NCI-H2227 (cell line): Measurements from ENCODE around the gene GPR61.
A peak's percentile ranks its signal among the peaks of the same experiment; 100 is the strongest.

Experiments used
- DNase-seq: peaks from one replicate; lab custom pipeline; 2025; ENCODE audit not compliant: unreplicated experiment; lab: John Stamatoyannopoulos, UW

The GPR61 gene, protein sequence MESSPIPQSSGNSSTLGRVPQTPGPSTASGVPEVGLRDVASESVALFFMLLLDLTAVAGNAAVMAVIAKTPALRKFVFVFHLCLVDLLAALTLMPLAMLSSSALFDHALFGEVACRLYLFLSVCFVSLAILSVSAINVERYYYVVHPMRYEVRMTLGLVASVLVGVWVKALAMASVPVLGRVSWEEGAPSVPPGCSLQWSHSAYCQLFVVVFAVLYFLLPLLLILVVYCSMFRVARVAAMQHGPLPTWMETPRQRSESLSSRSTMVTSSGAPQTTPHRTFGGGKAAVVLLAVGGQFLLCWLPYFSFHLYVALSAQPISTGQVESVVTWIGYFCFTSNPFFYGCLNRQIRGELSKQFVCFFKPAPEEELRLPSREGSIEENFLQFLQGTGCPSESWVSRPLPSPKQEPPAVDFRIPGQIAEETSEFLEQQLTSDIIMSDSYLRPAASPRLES

DNA sequence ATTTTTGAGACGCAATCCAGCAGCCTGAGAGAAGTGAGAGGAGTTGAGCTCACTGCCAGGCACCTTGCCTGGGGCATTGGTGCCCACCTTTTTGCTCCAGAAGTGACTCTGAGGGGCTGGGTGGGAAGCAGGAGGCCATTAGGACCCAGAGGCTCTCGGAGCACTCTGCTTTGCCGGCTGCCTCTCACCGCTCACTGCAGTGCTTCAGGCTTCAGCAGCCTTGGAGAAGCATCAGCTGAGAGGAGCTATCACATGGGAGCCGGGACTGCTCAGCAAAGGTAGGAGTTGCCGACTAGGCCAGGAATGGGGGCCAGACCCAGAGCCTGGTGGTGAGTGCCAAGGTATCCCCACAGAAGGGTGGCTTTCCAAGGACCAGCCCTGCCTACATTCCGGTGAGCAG, at the start of gene GPR61:
Gene GPR61, plus strand, starts transcription at position 197 of the 400 bp plus-strand sequence. CDS start 3,151 bp downstream, outside the sequence.
- DNase-seq: peak; percentile 52

DNA sequence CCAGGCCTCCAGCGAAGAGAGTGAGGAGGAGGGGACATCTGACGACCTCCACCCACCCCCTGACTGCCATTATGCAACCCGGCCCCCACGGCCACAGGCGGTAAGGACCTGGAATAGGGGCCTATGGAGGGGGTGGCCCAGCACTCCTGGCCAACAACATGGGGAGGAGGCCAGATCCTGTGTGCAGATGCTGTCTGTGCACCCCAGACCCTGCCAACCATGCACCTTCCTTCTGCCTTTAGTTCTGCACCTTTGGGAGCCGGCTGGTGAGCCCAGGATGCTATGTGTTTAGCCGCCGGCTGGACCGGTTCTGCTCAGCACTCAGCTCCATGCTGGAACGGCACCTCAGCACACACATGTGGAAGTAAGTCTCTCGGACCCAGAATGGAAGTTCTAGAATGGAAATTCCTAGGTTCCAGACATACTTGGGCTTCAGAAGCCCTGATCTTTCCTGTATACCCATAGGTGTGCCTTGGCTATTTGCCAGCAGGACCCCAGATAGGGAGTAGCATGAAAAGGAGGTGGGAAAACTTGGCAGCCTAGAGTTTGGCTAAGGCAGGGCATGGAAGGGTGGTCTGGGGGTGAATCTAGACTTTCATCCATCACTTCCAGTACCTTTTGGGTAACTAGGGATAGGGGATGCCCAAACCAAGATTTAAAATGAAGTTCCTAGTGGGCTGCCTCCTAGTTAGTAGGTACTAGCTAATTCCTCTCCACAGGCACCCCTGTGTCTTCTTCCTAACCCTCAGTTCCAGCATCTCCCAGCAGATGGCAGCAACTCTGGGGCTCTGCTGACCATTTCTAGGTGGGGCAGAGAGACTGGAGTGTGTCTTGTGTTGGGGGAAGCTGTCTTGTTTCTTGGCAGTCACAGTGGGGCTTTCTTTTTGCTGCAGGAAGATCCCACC, 49.4 kb upstream of the GPR61 start:
- DNase-seq: peak; percentile 83

DNA sequence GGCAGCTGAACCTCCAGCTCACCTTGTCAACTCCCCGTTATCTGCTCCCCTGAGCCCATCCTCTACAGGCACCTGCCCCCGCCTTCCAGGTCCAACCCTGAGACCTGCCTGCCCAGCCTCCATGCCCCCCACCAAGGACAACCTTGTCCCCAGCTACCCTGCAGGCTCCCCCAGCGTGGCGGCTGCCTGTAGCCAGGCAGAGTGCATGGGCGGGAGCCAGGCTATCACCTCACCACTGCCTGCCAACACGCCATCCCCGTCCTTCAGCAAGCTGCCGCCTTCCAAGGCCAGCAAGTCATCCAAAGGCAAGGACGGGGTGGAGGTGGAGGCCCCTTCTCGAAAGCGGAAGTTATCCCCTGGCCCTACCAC, 48.8 kb upstream of the GPR61 start:
- no peak for DNase-seq

DNA sequence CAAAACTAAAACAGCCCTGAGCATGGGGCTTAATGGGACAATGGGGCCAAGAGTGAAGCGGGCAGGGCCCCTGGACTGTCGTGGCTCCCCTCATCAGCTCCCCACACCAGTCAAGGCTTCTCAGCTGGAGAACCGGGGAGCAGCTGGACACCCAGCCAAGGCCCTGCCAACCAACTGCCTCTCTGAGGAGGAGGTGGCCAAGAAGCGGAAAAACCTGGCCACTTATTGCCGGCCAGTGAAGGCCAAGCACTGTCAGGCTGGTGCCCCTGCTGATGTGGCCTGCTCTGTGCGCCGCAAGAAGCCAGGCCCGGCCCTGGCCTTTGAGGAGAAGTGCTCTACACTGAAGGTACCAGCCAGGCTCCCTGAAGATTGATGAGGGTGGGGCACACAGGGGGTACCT, 48.3 kb upstream of the GPR61 start:
- DNase-seq: no peak

DNA sequence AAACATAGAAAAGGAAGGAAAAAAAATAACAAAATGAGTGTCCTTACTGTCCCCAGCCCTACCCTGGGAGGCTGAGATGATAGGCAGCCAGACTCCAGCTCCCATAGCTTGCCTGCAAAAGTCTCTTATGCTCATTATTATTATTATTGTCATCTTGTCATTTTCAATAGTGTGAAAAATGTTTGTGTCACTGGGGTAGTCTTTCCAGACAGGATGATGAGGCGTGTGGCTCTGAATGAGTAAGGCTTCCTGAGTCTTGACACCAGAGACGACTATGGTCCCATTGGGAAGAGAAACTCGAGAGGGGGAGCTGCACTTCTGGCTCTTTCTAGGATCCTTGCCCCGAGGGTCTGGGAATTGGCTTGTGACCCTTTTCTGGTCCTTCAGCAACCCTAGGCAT, 46.9 kb upstream of the GPR61 start:
- DNase-seq: no peak

DNA sequence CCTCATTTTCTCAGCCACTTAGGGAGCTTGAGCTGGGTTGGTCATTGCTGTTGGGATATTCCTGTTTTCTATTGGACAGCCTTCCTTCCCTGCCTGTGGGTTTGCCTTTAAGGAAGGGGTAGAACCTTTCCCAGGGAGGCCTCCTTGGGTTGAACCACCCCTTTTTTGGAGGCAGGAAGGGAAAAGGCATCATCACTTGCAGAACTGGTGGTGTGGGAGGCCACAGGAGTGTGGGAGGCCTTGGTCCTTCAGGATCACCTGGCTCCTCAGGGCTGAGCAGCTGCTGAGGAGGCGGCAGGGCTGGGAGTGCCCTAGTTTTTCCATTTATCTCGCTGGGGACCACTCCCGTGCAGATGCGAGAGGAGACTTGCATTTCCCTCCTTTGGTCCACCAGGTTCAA, 46.4 kb upstream of the GPR61 start:
- peak; percentile 38 for DNase-seq

DNA sequence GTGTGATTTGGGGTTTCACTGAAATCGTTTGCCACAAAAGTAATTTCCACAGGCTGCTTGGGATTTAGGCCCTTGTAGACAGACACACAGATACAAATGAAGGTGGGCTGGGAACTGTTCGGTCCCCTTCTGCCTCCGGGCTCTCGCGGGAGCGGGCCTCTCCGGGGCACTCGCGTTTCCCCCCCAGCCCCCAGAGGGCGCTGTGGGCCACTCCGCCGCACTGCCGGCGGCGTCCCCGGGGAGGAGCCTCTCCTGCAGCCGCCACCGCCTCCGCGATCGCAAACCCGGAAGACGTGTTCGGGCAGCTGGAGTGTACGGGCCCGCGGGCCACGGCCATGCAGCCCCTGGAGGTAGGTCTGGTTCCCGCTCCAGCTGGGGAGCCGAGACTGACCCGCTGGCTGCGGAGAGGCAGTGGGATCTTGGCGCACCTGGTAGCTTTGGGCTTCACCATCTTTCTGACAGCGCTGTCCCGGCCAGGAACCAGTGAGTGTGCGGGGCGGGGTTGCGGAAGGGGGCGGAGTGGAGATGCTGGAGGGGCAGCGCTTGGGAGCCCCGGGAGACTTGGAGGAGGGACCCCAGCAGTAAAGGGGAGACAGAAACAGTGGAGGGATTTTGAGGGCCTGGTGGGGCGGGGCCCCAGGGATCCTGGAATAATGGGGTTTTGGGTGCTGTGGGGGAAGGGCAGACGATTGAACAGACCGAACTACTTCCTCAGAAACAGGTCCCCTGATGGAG, 45.7 kb upstream of the GPR61 start, which contains the start of gene CYB561D1:
Gene CYB561D1, plus strand, starts transcription at position 290 of the 735 bp plus-strand sequence. Its CDS starts 46 bp downstream, at position 336.
- DNase-seq: peak; percentile 95

DNA sequence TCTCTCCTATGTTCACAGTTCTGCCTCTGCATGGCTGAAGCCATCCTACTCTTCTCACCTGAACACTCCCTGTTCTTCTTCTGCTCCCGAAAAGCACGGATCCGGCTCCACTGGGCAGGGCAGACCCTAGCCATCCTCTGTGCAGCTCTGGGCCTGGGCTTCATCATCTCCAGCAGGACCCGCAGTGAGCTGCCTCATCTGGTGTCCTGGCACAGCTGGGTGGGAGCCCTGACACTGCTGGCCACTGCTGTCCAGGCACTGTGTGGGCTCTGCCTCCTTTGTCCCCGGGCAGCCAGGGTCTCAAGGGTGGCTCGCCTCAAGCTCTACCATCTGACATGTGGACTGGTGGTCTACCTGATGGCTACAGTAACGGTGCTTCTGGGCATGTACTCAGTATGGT, 43.9 kb upstream of the GPR61 start:
- no peak for DNase-seq

DNA sequence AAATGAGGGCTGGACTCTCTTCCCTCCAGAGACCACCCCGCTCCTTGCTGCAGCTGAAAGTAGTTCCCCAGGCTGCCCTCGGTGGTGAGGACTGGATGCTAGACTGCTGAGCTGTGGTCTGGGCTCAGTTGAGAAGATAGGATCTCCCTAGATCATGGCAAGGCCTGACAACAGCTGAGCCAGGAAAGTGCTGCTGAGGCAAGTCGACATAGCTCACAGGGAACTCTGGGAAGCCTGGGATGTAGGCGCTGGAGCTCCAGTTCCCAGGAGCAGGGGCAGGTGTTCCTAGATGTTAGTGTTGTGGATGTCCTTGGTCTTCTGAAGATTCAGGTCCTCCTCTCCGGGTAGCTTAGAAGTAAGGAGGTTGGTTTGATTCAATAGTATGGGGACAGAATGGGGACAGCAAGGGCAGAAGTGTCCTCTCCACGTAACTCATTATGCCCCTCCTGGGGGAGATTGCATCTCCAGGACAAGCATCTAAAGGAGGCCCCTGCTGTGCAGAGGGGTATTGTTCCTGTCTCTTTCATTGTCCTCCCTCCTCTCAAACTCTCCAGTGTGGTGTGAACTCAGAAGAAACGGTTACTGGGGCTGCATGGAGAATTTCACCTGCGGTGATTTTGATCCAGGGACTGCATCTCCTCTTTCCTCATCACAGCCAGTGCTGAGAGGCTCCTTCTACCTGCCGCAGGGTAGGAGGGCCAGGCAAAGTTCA, 42.1 kb upstream of the GPR61 start:
- no peak for DNase-seq

DNA sequence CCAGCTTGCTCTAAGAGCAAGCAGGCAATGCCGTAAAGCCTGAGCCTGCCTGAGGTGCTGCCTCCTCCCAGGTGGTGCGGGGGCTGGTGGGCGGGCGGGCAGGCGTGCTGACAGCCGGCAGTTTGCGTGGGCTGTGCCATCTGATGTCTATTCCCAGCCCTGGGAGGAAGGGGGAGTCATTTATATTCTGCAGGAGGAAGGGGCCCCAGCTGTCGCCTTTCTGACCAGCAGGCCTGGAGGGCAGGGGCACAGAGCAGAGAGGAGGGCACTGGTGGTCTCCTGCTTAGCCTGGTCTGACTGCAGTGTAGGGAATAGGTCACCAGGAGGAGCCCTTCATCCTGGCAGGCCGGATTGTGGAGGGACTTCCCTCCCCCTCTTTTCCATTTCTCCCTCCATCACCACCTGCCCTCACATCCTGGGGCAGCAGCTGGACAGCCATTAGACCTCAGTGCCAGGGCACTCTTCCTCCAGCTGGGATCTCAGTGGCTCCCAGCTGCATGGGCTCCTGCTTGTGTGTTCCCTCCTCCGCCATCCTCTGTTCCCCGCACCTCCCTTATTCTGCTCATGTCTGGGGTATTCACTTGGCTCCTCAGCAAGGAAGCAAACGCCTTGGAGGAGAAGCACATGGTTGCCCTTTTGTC, 41.4 kb upstream of the GPR61 start:
- peak; percentile 76 for DNase-seq

DNA sequence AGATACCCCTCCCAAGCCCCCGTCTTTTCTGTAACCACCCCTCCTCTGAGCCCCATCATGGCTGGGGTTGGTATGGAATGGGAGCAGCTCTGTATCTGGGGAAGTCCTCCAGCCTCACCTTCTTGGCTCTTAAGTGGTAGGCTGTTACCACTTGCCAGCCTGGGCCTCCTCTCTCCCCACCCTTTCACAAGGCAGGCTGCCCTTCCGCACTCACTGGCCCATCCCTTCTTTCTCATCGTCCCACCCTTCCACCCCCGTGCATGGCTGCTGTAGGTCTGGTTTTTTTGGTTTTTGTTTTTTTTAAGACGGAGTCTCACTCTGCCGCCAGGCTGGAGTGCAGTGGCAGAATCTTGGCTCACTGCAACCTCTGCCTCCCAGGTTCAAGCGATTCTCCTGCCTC, 40.6 kb upstream of the GPR61 start:
- DNase-seq: no peak

DNA sequence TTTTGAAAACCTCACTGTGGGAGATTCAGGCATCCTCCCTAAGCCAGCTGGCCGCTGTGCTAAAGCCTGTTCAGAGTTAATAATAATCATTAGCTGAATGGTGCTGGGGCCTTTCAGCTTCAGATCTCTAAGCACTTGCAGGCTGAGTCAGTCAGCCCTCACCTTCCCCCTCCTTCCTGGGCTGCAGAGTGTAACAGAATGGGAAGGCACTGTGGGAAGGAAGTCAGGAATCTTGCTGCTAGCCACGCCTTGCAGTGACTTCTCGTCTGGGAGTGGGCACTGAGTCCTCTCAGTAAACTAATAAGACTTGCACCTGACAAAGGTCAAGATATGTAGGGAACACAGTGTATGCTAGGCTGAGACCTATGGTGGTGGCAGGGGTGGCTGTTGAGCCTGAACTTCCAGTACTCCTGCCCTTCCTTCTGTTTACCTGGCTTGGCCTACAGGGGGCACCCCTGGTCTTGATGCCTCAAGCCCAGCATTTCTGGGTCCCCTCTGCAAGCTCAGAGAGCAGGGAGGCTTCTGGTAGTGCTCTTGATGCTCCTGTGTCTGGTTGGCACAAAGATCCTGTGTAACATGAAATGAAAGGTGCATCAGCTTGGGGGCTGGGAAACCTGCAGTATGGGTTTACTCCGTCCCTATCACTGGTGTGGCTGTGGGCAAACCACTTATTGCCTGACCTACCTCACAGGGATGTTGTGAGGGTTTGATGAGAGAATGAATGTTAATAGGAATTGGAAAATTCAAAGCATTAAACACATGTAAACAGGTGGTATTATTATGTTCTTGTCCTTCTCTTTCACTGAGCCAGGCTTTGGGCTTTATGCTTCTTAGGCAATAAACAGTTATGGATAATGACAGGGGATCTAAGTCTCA, 39.8 kb upstream of the GPR61 start:
- DNase-seq: peak; percentile 83

DNA sequence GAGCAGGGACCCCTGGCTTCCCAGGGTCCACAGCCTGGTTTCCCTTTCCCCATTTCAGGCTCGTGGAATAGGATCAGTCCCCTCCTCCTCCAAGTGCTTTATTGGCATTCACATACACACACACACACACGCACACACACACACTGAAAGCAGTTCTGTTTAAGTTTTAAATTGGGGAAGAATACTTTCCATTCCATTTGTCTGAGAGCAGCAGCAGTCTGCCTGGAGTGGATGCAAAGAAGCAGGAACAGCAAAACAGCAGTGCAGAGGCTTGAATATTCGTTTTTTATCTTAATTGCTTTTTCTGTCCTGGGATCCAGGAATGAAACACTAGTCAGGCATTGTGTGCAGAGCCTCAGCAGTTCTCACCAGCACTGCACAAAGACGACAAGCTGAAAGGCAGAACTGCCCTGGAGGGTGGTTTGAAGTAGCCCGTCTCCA, 38.7 kb upstream of the GPR61 start:
- DNase-seq: no peak

DNA sequence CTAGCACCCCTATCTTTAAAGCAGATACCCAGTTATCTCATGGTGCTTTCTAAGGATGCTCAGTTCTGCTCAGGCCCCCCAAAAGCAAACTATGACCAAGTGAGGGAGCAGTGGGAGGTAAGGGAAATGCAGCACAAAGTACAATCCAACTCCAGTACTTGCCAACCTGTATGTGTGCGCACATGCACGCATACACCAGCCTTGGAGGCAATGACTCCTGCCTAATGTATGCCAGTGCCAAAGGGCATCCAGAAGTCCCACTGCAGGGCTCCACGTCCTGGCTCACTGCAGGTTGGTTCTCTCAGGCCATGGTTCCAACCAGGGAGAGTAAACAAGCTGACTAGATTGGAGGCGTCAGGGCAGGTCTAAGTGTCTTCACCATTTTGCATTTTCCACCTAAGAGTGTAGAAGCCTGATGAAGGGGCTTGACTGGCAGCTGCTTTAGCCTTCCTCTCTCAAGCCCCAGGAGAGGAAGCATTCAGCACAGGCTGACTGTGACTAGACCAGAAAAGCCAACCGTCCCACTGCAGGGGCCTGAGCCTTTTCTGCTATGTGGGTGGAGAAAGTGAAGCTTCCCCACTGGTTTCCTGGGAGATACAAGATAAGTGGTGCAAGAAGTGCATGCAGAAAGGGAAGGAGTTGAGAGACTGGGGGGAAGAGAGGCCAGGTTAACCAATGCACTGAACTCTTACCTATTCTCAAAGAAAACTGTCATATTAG, 37.9 kb upstream of the GPR61 start:
- no peak for DNase-seq

DNA sequence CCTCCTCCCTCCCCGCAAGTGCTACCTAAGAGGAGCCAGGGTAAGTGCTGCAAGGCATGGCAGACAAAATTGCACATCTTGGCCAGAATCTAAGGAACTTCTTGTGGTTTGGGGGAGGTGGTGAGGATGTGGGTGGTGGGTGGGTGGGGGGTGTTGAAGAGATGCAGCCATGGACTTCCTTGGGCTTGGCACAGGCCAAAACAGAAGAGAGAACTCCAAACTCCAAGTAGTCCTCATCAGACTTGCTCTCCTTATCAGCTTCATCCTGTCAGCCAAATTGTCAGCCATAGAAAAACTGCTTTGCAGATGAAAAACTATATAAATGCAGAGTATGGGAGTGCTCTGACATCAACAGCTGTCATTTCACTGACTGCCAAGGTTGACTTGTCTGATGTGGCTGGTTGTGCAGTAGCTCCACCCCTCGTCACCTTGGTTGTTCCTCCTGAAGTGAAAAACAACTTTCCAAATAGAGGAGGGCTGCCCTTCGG, 37.3 kb upstream of the GPR61 start:
- DNase-seq: no peak

DNA sequence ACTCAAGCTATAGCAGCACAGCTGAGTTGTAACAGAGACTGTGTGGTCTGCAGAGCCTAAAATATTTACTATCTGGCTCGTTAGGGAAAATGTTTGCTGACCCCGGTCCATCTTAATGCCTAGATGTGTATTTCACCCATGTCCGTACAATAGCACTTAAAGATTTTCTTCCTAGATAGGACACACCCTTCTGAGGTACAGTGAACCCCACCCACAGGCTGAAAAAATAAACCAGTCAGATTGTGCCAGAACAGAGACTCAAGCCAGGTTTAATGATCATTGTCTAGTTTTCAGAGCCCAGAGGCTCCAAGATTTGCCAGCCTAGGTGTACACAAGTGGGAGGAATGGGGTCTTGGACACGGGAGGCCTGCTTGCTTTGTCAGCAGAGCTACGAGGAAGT, 35.7 kb upstream of the GPR61 start:
- no peak for DNase-seq

DNA sequence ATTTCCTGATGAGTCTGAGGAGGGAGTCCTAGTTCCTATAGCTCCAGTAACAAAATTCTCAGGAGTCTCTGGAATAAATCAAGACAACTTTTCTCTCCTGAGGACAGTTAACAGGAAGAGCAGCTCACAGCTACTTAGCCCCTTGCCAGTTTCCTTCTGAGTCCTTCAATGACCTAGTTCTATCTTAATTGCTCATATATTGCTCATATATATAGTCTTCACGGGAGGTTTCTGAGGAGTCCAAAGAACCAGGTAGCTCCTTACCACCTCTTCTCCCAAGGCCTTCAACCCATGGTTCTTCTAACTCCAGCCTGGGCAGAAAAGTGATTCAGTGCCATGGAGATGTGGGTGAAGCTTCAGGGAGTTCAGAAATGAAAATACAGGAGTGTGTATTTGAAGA, 34.7 kb upstream of the GPR61 start:
- DNase-seq: no peak
